ENCODE data around the gene G2E3.

GRCh38 chr14:30607156-30607780 lies 48.3 kb downstream of the G2E3 start:
- no peak for TF ChIP-seq CTCF (conservative IDR thresholded peaks at IDR 0.05; ENCODE audit: low read depth in 2 of 2)
- no peak for TF ChIP-seq ZNF114 (CRISPR knock-in tag; IDR thresholded peaks at IDR 0.05)
- TF ChIP-seq REST (IDR thresholded peaks at IDR 0.05; ENCODE audit: unreplicated experiment) = no peak
